Loucy (cell line): ENCODE results near the gene NBEA.

ENCODE experiments used
- H2AFZ ChIP-seq: fragments of 200-600 bp; sonication (generic); 2 replicates; pipeline ENCODE4 v1.6.0; 2016; ENCODE audit warnings: antibody characterized with exemption, mild to moderate bottlenecking, low read length, moderate library complexity
- H3F3A ChIP-seq: fragments of 200-600 bp; 2 replicates; pipeline ENCODE4 v1.6.0; 2016; ENCODE audit warnings: antibody characterized with exemption, low read depth, mild to moderate bottlenecking
- H3K27me3 ChIP-seq: fragments of 200-600 bp; sonication (generic); 2 replicates; pipeline ENCODE4 v1.6.1; 2014; ENCODE audit warnings: low read length, mild to moderate bottlenecking; ENCODE audit not compliant: insufficient read depth, poor library complexity, severe bottlenecking
- H3K36me3 ChIP-seq: fragments of 200-600 bp; sonication (generic); 2 replicates; pipeline ENCODE4 v1.6.1; 2016; ENCODE audit warnings: low read length; ENCODE audit not compliant: insufficient read depth
- H3K4me1 ChIP-seq: fragments of 200-600 bp; sonication (generic); 2 replicates; pipeline ENCODE4 v1.5.1; 2014; ENCODE audit warnings: low read length, mild to moderate bottlenecking; ENCODE audit not compliant: insufficient read depth, poor library complexity, severe bottlenecking
- H3K4me2 ChIP-seq: fragments of 200-600 bp; sonication (generic); 2 replicates; pipeline ENCODE4 v1.6.0; 2014; ENCODE audit warnings: antibody characterized with exemption, low read length, low read depth, mild to moderate bottlenecking; ENCODE audit not compliant: poor library complexity, severe bottlenecking
- H3K4me3 ChIP-seq: fragments of 200-600 bp; sonication (generic); 2 replicates; pipeline ENCODE4 v1.5.1; 2014; ENCODE audit warnings: low read length, mild to moderate bottlenecking, mixed read lengths; ENCODE audit not compliant: poor library complexity, severe bottlenecking
- H3K79me2 ChIP-seq: fragments of 200-600 bp; sonication (generic); 2 replicates; pipeline ENCODE4 v1.6.1; 2014; ENCODE audit warnings: low read length; ENCODE audit not compliant: insufficient read depth
- H3K9ac ChIP-seq: fragments of 200-600 bp; sonication (generic); 2 replicates; pipeline ENCODE4 v1.6.0; 2014; ENCODE audit warnings: mild to moderate bottlenecking, low read depth, low read length, moderate library complexity; ENCODE audit not compliant: poor library complexity, severe bottlenecking
- H3K9me2 ChIP-seq: fragments of 200-600 bp; sonication (generic); replicated peaks from 2 replicates; pipeline ENCODE4 v1.6.1; 2016; ENCODE audit warnings: low read depth, low read length, mixed read lengths
- H3K9me3 ChIP-seq: fragments of 200-600 bp; sonication (generic); 2 replicates; pipeline ENCODE4 v1.6.1; 2014; ENCODE audit warnings: mild to moderate bottlenecking, antibody characterized with exemption, low read length, low read depth; ENCODE audit not compliant: insufficient read depth
- H4K20me1 ChIP-seq: fragments of 200-600 bp; sonication (generic); 2 replicates; pipeline ENCODE4 v1.6.0; 2014; ENCODE audit warnings: antibody characterized with exemption, low read length, mild to moderate bottlenecking; ENCODE audit not compliant: insufficient read depth, poor library complexity, severe bottlenecking
- EZH2phosphoT487 ChIP-seq: fragments of 200-600 bp; IDR thresholded peaks from 2 replicates; pipeline ENCODE4 v1.6.1; 2018; ENCODE audit warnings: antibody characterized with exemption, mild to moderate bottlenecking, moderate library complexity, borderline replicate concordance
- TF ChIP-seq, protein P1 (sequence below): fragments of 200-600 bp; sonication (generic); conservative IDR thresholded peaks from 2 replicates; pipeline ENCODE4 v1.5.1; 2014; ENCODE audit warnings: mild to moderate bottlenecking, antibody characterized with exemption, low read length

Gene NBEA

DNA sequence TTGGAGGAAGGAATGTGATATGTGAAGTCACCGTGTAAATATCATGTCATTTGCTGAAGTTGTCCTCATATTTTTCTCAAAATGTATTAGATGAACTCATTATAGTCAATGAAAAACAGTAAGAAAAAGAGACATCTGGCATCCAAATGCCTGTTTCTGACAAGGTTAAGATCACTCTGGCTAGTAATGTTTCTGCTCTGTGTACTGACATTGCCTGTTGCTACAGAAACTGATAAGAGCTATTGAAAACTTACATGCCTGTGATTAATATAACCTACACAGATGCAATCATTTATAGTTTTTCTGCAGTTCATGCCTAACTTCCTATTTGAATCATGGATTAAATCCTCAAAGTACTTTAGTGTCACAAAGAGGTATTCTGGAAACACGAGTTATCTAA lies 249.8 kb downstream of the NBEA start:
- Histone ChIP-seq H3K4me3 (no peak overlapping the region), H3K27me3 (no peaks in the 10 kb centered on the region), H3K79me2 (no peaks in the 10 kb centered on the region), H3K4me1 (no peaks in the 10 kb centered on the region), H3K36me3 (no peaks in the 10 kb centered on the region), H2AFZ (no peak overlapping the region), H3K4me2 (no peak overlapping the region), H3F3A (no peaks in the 10 kb centered on the region), H3K9me3 (no peaks in the 10 kb centered on the region), H3K9ac (no peak overlapping the region), H3K9me2 (no peaks in the 10 kb centered on the region), H4K20me1 (no peaks in the 10 kb centered on the region)
- no peak for TF ChIP-seq EZH2phosphoT487
- TF ChIP-seq, protein P1, sequence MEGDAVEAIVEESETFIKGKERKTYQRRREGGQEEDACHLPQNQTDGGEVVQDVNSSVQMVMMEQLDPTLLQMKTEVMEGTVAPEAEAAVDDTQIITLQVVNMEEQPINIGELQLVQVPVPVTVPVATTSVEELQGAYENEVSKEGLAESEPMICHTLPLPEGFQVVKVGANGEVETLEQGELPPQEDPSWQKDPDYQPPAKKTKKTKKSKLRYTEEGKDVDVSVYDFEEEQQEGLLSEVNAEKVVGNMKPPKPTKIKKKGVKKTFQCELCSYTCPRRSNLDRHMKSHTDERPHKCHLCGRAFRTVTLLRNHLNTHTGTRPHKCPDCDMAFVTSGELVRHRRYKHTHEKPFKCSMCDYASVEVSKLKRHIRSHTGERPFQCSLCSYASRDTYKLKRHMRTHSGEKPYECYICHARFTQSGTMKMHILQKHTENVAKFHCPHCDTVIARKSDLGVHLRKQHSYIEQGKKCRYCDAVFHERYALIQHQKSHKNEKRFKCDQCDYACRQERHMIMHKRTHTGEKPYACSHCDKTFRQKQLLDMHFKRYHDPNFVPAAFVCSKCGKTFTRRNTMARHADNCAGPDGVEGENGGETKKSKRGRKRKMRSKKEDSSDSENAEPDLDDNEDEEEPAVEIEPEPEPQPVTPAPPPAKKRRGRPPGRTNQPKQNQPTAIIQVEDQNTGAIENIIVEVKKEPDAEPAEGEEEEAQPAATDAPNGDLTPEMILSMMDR, result no peak

DNA sequence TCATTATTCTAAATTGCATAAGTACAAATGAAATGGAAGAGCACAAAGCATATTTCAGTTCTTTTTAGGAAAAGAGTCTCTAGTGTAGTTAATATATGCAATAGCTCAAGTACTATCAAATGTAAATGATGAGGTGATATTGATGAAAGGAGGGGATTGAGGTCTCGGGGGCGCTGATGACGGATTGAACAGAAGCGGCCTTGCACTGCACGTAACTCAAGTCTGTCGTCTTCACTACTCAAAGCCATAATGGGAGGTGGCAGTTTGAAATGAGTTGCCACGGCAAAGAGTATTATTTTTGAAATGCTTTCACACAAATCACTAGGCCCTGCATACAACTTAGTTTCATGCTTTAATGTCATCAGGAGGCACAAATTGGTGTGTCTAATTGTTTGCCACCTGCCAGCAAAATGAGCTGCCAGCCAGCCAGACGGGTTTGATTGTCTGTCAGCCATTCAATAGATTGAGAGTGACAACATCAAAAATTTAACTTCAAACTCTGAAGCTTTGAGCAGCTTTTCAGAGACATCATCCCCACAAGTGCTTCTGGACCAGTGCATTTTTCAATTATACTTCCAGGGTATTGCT lies 256.6 kb downstream of the NBEA start:
- H4K20me1 ChIP-seq, result no peaks in the 10 kb centered on the region

DNA sequence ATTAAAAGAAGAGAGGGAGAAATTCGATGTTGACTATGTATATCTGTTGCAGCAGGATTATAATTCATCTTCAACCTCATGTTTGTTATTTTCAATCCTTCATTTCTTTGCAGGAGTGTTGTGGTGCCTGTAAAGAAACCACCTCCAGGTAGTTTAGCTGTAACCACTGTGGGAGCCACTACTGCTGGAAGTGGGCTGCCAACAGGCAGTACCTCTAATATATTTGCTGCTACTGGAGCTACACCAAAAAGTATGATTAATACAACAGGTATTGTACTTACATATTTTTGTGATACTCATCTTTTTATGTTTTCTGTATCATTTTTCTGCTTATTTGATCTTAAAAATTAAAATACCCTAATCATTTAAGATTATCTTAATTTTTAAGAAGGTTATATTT lies 266.5 kb downstream of the NBEA start:
- H3K4me1 ChIP-seq, result no peaks in the 10 kb centered on the region
- no peaks in the 10 kb centered on the region for H3K79me2 ChIP-seq
- no peak overlapping the region for H3K4me2 ChIP-seq
- TF ChIP-seq, protein P1, result no peak
- TF ChIP-seq EZH2phosphoT487, result no peak
- H3K4me3 ChIP-seq, result no peak overlapping the region
- H3K9me2 ChIP-seq, result no peaks in the 10 kb centered on the region
- no peak overlapping the region for H2AFZ ChIP-seq
- H3K27me3 ChIP-seq, result no peaks in the 10 kb centered on the region
- no peaks in the 10 kb centered on the region for H3K9me3 ChIP-seq
- no peak overlapping the region for H3K9ac ChIP-seq
- no peaks in the 10 kb centered on the region for H3F3A ChIP-seq
- no peaks in the 10 kb centered on the region for H4K20me1 ChIP-seq
- H3K36me3 ChIP-seq, result no peaks in the 10 kb centered on the region

More for the DNA sequence above, 256.6 kb downstream of the NBEA start:
- H3K9ac ChIP-seq, result no peak overlapping the region
- H3K9me3 ChIP-seq, result no peaks in the 10 kb centered on the region
- H3K4me1 ChIP-seq, result no peaks in the 10 kb centered on the region
- H3F3A ChIP-seq, result no peaks in the 10 kb centered on the region
- H3K27me3 ChIP-seq, result no peaks in the 10 kb centered on the region
- H3K36me3 ChIP-seq, result no peaks in the 10 kb centered on the region
- no peaks in the 10 kb centered on the region for H3K79me2 ChIP-seq
- no peak overlapping the region for H3K4me3 ChIP-seq
- TF ChIP-seq, protein P1, result no peak
- TF ChIP-seq EZH2phosphoT487, result no peak
- no peak overlapping the region for H3K4me2 ChIP-seq
- no peak overlapping the region for H2AFZ ChIP-seq
- H3K9me2 ChIP-seq, result no peaks in the 10 kb centered on the region
